Astrocyte of the hippocampus (primary cell): ENCODE results near the gene MLC1.
A peak's percentile ranks its signal among the peaks of the same experiment; 100 is the strongest.

Source experiments
- DNase-seq: peaks from one replicate; pipeline ENCODE4 v3.0.0; 2011; ENCODE audit warnings: low read depth, low spot score

The MLC1 gene

DNA sequence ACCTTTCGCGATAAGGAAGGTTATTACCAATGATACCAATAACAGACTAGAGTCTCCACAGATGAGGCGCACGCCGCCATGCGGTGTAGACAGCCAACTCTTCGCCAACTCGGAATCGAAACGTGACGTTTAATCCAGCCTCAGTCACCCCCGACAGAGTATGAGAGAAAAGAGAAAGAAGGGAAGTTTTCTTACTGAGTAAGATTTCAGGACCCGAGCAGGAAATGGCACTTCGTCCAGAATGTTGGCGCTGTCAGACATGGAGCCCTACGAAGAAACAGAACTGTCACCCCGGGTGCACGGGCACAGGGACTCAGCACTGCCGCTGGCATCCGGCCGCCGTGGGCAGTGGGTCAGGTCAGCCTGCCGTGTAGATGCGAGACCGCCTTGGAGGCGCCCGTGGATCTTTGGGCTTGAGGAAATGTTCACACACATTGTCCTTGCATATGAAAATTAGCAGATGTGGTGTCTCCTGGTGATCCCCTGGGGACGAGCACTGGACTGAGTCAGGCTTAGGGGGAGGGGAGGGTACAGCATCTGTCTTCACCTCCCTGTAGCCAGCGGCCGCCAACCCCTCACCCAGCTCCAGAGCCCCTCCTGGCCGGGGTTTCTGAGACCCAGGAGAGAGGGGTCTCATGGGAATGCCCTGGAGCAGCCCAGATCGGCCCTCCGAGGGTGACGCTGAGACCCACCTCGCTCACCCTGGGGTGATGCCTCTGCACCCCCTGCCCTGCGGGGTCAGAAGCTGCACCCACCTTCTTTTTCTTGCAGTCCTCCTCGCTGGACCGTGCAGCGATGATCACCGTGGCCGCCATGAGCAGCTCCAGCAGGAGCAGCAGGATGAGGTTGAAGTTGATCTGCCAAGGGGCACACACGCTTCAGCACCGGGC is 8.3 kb downstream of the MLC1 start:
- no peak for DNase-seq

DNA sequence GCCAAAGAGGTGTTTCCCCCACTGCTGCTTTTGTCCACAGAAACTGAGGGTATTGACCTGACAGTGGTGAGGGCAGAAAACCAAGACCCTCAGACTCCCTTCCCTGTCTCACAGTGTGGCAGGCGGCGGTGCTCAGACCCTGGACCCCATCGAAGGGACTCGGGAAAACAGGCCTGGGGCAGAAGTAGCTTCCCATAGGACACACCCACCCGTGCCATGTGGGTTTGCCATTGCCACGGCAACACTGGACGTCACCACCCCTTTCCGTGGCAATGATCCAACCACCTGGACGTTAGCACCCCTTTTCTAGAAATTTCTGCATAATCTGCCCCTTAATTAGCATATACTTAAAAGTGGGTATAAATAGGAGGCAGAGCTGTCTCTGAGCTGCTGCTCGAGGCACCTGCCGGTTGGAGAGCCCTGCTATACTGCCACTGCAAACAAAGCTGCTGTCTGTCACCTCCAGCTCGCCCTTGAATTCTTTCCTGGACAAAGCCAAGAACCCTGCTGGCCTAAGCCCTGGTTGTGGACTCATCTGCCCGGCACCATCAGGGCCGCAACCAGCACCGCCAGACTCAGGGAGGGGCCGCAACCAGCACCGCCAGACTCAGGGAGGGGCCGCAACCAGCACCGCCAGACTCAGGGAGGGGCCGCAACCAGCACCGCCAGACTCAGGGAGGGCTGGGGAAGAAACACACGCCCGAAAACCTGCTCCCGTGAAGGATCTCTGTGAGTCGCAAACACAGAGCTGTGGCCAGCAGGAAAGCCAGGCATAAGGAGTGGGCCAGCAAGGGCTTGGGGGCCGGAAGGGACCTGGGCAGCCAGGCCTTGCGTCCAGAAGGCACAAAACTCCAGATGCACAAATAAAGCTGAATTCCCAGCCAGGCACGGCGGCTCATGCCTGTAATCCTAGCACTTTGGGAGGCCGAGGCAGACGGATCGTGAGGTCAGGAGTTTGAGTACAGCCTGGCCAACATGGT is 10.4 kb downstream of the MLC1 start:
- DNase-seq, result no peak

DNA sequence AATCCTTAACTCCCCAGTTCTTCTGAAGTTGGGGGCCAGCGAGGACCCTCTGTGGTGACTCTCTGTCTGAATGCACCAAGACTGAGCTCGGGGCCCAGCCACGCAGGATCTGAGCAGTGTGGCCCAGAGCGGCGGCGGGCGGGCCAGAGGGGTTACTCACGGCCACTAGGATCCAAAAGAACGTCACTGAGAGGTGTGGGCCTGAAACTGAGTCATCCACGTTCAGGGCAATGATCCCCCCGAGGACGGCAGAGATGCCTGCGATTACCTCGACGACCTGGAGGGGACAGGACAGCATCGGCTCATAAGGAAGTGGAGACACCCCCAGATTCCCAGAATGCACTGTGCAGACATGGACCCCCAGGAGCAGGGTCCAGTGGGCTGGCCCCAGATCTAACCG is 11.2 kb downstream of the MLC1 start:
- no peak for DNase-seq

DNA sequence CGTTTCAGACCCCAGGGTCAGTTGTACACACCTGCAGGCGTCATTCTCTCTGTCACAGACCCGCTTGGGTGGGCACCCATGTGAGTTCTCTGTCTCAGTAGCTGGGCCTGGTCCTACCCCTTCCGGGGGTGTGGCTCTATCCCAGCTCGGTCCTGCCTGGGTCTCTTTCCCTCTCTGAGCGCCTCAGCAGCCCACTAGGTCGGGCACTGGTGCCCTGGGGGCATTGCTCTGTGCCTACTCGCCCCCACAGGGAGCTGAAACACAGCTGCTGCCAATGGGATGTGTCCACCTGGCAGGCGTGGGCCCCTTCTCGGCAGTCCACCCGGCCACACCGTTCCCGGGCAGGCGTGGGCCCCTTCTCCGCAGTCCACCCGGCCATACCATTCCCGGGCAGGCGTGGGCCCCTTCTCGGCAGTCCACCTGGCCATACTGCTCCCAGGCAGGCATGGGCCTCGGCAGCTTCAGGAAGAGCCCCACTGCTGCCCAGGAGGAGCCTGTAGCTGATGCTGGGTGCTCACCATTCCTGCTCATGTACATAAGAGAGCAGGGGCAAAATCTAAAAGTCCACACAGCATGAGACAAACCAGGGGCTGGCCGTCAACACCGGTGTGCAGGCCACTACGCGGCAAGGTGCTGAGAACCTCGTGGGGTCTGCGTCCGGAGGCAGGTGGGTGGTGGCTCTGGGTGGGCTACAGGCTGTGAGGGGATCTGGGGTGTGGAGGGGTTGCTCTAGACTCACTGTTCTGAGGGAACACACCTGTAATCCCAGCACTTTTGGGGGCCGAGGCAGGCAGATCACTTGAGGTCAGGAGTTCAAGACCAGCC is 12.3 kb downstream of the MLC1 start:
- DNase-seq, result no peak

DNA sequence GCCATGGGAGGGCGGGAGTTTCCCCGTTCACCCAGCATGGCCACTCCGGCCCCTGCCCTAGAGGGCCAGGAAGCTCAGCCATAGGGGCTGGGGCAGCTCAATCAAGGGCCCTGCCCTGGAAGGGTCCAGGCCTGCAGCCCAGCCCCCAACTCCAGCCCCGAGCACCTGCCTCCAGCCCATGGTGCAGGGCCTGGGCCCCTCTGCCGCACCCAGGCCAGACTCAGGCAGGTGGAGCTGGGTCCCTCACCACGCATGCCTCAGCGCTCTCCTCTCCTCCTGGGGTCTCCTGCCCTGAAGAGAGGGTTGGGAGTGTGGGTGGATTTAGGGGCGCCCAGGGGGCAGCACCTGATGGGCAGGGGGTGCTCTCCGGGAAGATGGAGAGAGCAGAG is 13.1 kb downstream of the MLC1 start:
- no peak for DNase-seq

DNA sequence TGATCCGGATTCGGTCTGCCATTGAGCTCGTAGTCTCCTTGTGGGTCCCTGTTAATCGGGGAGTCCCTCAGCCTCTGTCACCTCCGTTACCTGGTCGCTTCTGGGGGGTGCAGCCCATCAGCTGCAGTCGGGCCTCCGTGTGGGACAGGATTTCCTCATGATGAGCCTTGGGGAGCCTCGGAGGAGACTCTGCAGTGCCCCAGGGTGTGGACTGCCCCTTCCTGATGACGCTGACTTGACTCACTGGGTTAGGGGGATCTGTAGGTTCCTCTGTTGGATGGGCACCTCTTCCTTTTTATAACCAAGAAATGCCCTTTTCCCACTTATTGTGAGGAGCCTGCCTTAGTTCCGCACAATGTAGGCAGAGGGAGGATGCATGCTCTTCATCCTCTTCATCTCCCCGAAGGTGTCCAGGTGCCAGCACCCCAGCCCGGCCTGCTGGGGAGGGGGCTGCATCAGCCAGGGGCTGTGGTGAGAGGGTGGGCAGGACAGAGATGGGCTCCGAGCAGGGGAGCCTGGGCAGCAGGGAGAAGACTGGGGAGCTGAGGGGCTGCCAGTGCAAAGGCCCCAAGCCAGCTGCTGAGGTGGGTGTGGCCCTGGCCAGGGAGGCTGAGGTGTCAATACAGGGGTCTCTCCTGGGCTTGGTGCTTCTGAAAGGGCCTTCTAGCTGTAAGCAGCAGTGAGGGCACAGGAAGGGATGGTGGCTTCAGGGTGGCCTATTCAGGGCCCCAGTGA is 13.6 kb downstream of the MLC1 start:
- DNase-seq, result no peak

DNA sequence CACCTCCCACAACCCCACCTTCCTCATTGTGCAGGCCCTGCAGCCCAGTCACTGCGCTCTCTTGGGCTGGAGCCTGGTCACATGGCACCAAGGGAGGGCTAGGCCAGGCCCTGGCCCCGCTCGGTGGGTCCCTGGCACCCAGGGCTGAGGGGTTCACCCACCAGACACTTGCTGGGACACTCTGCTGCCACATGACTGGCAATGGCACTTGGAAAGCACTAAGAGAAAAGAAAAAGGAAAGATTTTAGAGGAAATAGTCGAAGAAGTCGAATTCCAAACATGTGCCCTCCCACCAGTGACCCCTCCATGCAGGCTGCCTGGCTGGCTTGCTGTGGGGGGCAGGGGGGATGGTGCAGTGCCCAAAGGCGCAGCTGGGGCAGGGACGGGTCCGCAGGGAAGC is 14.9 kb downstream of the MLC1 start:
- DNase-seq, result no peak

DNA sequence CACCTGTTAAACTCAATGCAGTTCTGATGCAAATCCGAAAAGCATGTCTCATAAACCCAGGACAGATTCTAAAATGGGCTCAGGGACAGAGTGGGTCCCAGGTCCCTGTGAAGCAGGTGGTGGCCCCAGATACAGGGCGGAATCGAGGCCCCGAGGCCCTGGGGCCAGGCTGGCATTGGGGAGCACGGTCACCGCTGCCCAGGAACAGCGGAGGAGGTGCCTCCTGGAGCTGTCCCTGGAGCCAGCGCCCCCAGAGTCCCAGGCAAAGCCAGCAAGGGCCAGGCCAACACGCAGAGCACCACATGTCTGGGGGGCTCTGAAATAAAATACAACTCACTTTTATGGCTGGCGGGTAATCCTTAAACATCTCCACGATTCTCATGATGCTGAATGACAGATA is 17.1 kb downstream of the MLC1 start:
- no peak for DNase-seq

DNA sequence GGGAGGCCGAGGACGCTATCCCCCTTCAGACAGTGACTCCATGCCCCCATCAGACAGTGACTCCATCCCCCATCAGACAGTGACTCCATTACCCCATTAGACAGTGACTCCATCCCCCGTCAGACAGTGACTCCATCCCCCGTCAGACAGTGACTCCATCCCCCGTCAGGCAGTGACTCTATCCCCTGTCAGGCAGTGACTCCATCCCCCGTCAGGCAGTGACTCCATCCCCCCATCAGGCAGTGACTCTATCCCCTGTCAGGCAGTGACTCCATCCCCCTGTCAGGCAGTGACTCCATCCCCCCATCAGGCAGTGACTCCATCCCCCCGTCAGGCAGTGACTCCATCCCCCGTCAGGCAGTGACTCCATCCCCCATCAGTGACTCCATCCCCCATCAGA is 18.0 kb downstream of the MLC1 start:
- no peak for DNase-seq

DNA sequence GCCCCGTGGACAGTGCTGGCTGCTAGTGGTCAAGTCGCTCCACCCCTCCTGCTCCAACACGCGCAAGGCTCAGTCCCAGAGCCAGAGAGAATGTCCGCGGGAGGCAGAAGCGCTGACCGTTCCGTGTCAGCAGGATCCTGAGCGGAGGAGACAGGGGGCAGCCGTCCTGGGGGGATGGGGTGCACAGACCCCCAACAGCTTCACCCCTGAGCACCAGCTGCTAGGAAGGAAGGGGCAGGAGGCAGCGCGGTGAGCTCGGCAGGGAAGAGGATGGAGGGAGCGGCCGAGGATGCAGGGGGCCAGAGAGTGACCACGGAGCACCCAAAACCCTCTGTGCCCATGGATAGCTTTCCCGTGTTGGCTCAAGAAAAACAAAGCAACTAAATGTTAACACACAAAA is 20.8 kb downstream of the MLC1 start:
- DNase-seq, result no peak

DNA sequence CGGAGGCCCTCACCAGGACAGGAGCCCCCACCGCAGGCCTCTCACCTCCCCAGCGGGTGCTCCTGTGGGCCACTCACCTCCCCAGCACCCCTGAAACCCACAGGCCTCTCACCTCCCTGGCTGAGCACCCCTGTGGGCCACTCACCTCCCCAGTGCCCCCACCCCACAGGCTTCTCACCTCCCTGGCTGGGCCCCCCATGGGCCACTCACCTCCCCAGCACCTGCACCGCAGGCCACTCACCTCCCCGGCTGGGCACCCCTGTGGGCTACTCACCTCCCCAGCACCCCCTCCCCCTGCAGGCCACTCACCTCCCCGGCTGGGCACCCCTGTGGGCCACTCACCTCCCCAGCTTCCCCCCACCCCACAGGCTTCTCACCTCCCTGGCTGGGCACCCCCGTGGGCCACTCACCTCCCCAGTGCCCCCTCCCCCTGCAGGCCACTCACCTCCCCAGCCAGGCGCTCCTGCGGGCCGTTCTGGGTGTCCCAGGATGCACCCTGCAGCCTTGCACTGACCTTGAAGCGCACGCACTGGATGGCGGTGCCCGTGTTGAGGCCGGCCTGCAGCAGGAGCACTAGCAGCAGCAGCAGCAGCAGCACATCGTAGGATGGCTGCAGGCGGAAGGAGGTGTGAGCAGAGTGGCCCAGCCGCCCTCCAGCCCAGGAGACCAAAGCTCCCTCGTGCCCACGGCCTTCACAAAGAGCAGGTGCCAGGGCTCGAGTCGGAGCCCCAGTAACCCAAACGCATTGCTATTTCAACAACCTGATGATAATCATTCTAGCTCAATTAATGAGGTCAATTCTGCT is 21.4 kb downstream of the MLC1 start:
- no peak for DNase-seq

DNA sequence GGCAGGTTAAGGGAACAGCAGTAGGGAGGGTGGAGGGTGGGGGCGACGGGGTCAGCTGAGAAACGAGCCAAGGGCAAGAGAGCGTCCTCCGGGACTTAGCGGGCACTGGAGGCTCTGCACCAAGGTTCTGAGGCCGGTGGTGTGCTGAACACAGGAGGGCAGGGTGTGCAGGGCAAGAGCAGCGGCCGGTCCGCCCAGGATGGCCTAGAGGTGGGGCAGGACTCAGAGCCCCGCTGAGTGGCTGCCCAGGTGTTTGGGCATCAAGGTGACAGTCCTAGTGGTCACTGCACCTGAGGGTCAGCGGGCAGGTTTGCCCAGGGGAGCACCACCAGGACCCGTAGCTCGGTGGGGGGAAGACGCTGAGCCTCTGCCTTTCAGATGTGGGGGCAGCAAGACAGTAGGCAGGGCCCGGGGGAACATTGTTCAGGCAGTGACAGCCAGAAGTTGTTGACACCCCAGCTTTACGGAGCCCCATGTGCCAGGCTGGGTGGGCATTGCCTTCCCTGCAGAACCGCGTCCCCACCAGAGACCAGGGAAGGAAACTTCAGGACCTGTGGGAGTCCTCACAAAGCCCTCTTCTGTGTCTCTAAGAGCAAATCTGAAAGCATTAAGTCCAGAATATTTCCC is 22.6 kb downstream of the MLC1 start:
- no peak for DNase-seq

DNA sequence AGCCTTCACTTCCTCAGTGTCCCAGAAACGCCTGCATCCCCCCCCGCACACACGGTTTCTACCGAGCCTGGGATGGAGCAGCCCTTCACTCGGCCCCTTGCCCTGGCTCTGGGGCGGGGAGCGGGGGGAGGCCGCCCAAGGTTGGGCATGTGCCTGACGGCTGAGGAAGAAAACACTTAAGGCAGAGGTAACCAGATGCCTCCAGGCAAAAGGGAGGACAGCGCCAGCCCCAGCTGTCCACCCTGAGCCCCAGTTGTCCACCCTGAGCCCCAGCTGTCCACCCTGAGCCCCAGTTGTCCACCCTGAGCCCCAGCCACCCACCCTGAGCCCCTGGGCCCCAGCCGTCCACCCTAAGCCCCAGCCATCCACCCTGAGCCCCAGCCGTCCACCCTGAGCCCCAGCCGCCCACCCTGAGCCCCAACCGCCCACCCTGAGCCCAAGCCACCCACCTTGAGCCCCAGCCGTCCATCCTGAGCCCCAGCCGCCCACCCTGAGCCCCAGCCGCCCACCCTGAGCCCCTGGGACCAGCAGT is 23.3 kb downstream of the MLC1 start:
- no peak for DNase-seq

DNA sequence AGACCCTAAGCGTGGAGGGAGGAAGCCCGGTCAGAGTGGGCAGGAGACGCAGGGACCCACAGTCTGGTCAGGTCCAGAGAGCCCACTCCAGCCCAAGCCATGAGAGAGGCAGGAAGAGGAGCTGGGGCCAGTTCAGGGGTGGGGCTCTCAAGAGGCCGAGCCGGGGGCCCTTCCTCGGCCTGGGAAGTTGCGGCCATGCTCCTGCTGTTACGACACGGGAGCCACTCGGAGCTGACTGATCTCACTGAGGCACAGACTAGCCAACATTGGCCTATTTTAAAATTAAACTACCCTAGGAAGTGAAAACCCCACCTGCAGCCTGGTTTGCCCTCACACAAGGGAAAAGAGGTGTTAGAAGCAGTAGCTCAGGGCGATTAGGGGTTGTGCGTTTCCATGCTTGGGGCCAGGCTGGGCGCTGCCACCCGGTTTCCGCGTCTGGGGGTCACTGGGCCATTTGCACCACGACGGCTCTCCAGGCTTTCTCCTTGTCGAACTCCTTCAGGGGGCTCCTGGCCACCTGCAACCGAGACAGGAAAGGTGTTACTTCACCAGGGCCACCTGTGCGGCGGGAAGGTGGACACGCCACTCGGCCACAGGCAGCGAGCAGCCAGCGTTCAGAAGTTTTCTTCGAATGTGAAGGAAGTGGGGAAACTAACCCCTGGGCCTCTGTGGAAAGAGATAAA is 23.9 kb downstream of the MLC1 start:
- DNase-seq, result no peak

DNA sequence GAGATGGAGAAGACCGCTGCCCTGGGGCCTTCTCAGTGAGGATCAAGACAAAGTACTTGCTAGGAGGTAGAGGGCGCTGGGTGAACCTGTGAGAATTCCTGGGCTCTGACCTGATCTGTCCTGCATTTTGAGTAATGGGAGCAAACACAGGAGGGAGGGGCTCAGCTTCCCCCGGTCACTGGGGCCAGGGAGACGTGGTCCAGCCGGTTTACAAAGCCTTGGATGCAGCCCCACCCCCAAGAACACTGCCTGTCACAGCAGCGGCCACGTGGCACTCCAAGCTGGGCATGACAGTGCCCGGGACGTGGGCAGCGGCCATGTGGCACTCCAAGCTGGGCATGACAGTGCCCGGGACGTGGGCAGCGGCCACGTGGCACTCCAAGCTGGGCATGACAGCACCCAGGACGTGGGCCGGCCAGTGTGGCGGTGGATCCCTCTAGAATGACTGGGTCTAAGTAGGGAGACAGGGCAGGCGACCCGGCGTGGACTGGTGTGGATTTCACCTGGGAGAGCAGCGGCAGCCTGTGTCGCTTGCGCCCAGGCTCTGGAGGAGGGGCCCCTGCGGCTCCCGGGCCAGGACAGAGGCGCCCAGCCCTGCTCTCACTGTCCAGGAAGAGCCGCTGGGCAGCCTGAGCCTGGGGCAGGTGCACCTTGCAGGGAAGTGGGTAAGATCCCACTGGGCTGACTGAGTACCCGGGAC is 24.6 kb downstream of the MLC1 start:
- DNase-seq, result no peak

DNA sequence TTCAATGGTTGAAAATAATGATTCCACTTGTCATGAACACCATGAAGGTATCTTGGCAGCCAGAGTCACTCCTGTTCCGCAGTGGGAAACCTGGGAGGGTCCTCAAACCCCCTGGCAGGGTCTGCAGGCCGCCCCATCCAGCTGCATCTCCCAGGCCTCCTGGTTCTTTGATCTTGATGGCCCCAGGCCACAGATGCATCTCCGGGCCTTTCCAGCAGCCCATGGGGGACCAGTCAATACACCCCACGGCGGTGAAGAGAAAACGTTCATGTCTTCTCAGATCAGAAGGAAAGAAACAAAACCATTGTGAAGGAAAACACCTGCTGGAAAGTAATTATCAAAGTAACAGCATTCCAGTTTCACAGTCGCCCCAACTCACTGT is 25.4 kb downstream of the MLC1 start:
- DNase-seq, result no peak

DNA sequence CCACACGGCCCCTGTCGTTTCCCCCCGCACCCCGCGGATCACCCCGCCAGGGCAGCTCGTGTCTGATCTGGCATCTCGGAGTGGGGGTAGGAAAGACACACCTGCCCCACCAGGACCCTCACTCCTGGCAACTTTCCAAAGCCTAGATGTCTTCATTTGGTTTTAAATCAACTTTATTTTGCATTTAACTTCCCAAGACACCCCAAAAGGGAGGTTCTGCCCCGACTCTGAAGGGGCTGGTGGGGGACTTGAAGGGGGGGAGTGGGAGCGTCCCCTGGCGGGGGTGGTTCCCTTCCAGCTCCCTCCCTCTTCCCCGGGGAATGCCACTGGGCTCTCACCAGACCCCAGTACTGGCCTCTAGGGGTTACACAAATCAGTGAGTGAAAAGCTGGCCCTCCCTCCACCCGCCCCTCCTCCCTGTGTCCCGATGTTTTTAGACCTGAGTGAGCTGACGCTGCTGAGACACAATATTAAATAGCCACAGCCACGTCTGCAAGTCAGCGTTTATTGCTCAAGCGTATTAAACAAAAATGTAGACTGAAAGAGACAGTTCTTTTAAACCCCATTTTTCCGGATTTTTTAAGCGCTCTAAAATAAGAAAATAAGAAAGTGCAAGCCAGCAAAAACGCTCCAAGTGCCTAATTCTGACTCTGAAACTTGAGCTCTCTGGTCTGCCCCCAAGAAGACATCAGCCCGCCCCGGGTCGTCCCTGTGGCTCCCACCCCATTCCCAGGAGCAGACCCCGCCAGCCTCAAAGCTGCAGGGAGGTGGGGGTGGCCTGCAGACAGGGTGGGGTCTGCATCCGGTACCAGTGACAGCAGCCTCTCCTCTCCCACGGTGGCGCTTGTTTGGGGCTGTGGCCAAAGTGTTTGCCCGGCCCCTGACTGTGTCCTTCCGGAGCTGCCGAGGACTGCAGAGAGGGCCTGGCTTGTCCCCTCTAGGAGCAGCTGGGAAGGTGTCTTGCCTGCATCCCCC is 26.0 kb downstream of the MLC1 start:
- DNase-seq, result peak; percentile 35
